Adipocyte (in vitro differentiated cells): ENCODE results near the gene PRDX5.
A peak's percentile ranks its signal among the peaks of the same experiment; 100 is the strongest.

ENCODE experiments used
- DNase-seq: peaks from one replicate; pipeline ENCODE4 v3.0.0-alpha.2; 2015; ENCODE audit warnings: low read depth
- H3K27me3 ChIP-seq: replicated peaks from 2 replicates; pipeline ENCODE4 v1.7.0; 2013; ENCODE audit warnings: mild to moderate bottlenecking, low read length, moderate library complexity; ENCODE audit not compliant: control insufficient read depth, insufficient read depth
- H3K36me3 ChIP-seq: 2 replicates; pipeline ENCODE4 v1.7.0; 2013; ENCODE audit warnings: low read length, mild to moderate bottlenecking, moderate library complexity; ENCODE audit not compliant: control insufficient read depth, insufficient read depth, severe bottlenecking
- H3K4me1 ChIP-seq: 2 replicates; pipeline ENCODE4 v1.7.0; 2013; ENCODE audit warnings: mild to moderate bottlenecking, low read length, moderate library complexity; ENCODE audit not compliant: control insufficient read depth, insufficient read depth
- H3K4me3 ChIP-seq: 2 replicates; pipeline ENCODE4 v1.7.0; 2013; ENCODE audit warnings: mild to moderate bottlenecking, low read length, moderate library complexity
- H3K9ac ChIP-seq: 2 replicates; pipeline ENCODE4 v1.7.0; 2013; ENCODE audit warnings: mild to moderate bottlenecking, low read length, moderate library complexity
- H3K9me3 ChIP-seq: 2 replicates; pipeline ENCODE4 v1.7.0; 2013; ENCODE audit warnings: mild to moderate bottlenecking, low read length, moderate library complexity; ENCODE audit not compliant: control insufficient read depth

PRDX5 gene

GRCh38 chr11:64364911-64365310 is 47.0 kb downstream of the PRDX5 start:
- no peak for DNase-seq
- H3K4me3 ChIP-seq: no peak overlapping the region
- H3K9ac ChIP-seq: no peak overlapping the region
- H3K9me3 ChIP-seq: no peaks in the 10 kb centered on the region
- H3K4me1 ChIP-seq: peaks cover 18% of the 10 kb centered on the region
- H3K36me3 ChIP-seq: peaks cover 71% of the 10 kb centered on the region
- no peaks in the 10 kb centered on the region for H3K27me3 ChIP-seq

- Histone ChIP-seq H3K36me3 (peaks cover 69% of the 10 kb centered on the region), H3K27me3 (no peaks in the 10 kb centered on the region), H3K4me3 (no peak overlapping the region), H3K9ac (no peak overlapping the region), H3K4me1 (peaks cover 5% of the 10 kb centered on the region), H3K9me3 (no peaks in the 10 kb centered on the region)
- peak; percentile 14 for DNase-seq
These were observed 48.8 kb downstream of the PRDX5 start for GRCh38 chr11:64366751-64367150.

GRCh38 chr11:64367931-64368672 is 50.2 kb downstream of the PRDX5 start:
- peaks cover 59% of the 10 kb centered on the region for H3K36me3 ChIP-seq
- no peaks in the 10 kb centered on the region for H3K27me3 ChIP-seq
- H3K9me3 ChIP-seq: no peaks in the 10 kb centered on the region
- no peak for DNase-seq
- no peak overlapping the region for H3K4me3 ChIP-seq
- H3K4me1 ChIP-seq: peaks cover 5% of the 10 kb centered on the region
- H3K9ac ChIP-seq: no peak overlapping the region

- Histone ChIP-seq H3K36me3 (peaks cover 53% of the 10 kb centered on the region), H3K9ac (no peak overlapping the region), H3K4me3 (no peak overlapping the region), H3K27me3 (no peaks in the 10 kb centered on the region), H3K4me1 (peaks cover 5% of the 10 kb centered on the region), H3K9me3 (no peaks in the 10 kb centered on the region)
- DNase-seq: no peak
These were observed 50.8 kb downstream of the PRDX5 start for GRCh38 chr11:64368673-64369074.

GRCh38 chr11:64369440-64370421 is 51.8 kb downstream of the PRDX5 start:
- Histone ChIP-seq H3K4me3 (no peak overlapping the region), H3K27me3 (no peaks in the 10 kb centered on the region), H3K9me3 (no peaks in the 10 kb centered on the region), H3K4me1 (peaks cover 5% of the 10 kb centered on the region), H3K9ac (no peak overlapping the region), H3K36me3 (peaks cover 45% of the 10 kb centered on the region)
- no peak for DNase-seq

GRCh38 chr11:64371201-64371600 is 53.3 kb downstream of the PRDX5 start:
- no peak overlapping the region for H3K9ac ChIP-seq
- H3K9me3 ChIP-seq: no peaks in the 10 kb centered on the region
- no peak overlapping the region for H3K4me3 ChIP-seq
- H3K36me3 ChIP-seq: peaks cover 33% of the 10 kb centered on the region
- DNase-seq: no peak
- no peaks in the 10 kb centered on the region for H3K27me3 ChIP-seq
- H3K4me1 ChIP-seq: peaks cover 5% of the 10 kb centered on the region
